Measurements from ENCODE around the gene HS2ST1.
"Not testable (repeated sequence)": the region's sequence is repeated elsewhere in the genome, so short reads cannot be mapped to it uniquely, and the experiment has no call there.

The HS2ST1 gene

DNA sequence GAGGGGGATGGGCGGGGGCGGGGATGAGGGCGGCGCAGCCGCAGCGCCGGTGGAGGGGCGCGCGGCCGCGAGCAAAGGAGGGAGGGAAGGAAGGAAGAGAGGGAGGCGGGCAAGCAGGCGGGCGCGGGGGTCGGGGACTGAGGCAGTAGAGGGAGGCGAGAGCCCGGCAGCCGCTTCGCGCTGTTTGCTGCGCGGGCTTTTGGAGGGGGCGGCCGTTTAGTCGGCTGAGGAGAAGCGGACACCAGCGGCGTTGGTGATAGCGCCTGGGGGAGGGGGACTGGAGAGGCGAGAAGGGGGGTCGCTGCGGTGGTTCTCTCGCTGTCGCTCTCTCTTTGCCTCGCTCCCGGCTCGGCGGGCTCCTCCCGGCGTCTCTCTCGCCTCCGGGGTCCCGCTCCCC, at the start of gene HS2ST1:
TSS of gene HS2ST1 (plus strand) at position 35 of the 397 bp plus-strand sequence.
- no peak for DNase-seq

DNA sequence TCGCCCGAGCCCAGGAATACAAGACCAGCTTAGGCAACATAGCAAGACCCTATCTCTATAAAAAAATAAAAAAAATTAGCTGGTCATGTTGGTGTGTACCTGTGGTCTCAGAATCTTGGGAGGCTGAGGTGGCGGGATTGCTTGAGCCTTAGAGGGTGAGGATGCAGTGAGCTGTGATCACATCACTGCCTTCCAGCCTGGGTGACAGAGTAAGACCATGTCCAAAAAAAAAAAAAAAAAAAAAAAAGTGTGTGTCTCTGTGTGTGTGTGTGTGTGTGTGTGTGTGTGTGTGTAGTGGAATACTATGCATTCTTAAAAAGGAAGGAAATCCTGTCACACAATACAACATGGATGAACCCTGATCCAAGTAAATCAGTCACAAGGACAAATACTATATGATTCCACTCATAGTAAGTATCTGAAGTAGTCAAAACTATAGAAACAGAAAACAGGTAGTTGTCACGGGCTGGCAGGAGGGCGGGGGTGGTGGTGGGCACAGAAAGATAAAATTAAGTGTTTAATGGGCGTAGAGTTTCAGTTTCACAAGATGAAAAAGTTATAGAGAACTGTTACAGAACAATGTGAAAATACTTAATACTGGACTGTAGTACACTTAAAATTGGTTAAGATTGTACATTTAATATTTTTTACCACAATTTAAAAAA, 48.3 kb upstream of the HS2ST1 start:
- DNase-seq = no peak

DNA sequence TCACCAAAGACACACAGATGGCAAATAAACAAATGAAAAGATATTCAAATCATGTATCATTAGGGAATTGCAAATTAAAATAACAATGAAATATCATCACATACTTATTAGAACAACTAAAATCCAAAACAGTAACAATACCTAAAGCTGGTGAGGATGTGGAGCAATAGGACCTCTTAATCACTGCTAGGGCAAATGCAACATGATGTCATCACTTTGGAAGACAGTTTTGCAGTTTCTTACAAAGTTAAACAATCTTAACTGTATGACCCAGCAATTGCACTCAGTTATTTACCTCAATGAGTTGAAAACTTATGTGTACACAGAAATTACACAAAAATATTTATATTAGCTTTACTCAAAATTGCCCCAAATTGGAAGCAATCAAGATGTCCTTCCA, 47.8 kb upstream of the HS2ST1 start:
- no peak for DNase-seq

DNA sequence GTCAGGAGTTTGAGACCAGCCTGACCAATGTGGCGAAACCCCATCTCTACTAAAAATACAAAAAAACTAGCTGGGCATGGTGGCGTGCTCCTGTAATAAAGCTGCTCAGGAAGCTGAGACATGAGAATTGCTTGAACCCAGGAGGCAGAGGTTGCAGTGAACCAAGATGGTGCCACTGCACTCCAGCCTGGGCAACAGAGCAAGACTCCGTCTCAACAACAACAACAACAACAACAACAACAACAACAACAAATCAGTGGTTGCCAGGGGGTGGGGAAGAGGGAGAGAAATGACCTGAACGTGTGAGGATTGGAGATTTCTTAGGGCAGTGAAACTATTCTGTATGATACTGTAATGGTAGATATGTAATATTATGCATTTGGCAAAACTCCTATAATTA, 47.2 kb upstream of the HS2ST1 start:
- DNase-seq = not testable (repeated sequence)

DNA sequence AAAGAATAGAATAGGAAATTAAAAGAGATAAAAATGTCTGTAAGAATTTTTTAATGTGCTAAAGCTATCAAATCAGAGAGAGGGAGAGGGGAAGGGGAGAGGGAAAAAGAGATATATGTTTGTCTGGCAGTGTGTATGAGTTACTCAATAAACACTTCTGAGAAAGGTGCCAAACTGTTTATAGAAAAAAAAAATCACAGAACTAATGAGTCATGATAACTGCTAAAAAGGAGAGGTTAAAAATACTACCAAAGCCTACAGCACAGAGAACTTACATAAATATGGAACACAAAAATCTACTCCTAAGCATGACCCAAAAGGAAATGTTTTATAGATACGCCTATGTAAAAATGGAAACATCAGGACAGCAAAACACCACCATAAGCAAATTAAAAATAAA, 46.0 kb upstream of the HS2ST1 start:
- no peak for DNase-seq

DNA sequence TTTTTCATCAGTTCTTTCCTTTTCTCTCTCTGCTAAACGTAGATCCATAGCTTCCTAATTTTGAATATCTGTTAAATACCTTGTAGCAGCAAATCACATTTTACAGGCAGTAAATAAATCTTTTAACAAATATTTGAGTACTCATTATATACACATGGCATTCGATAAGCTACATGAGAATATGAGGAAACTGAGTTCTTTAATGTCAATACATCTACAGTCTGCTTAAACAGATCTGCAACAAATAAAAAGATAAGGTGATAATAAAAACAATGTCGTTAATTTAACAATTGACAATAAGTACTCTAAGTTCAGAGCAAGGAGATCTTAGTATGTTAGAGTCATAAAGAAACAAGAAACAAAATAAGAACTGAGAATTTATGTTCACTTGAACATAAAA, 43.4 kb upstream of the HS2ST1 start:
- no peak for DNase-seq

DNA sequence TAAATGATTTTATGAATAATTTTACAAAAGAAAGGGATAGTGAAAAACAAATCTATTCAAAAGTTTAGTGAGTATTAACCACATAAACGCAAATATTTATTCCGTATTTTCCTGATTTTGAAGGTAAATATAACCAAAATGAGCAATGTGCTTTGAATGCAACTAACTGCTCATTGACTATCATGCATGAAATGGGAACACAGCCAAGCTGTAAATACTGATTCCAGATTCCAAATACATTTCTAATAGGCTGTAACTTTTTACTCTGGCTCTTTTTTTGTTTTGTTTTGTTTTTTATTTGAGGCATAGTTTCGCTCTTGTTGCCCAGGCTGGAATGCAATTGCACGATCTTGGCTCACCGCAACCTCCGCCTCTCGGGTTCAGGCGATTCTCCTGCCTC, 42.3 kb upstream of the HS2ST1 start:
- no peak for DNase-seq

DNA sequence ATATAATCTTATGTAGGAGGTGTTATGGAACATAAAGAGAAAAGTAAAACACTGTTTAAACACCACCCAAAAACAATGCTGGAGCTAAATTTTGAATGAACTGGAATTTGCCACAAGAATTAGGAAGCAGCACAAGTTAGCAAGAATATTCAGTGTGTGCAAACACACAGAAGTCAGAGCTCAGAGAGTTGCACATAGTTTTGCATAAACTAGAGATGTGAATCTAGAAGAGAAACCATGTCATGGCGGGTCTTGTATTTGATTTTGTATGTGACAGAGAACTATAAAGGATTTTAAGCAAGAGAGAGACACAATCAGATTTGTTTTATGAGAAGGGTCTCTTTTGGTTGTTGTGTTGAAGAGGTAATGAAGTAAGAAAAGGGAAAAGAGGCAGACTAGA, 38.7 kb upstream of the HS2ST1 start:
- no peak for DNase-seq

DNA sequence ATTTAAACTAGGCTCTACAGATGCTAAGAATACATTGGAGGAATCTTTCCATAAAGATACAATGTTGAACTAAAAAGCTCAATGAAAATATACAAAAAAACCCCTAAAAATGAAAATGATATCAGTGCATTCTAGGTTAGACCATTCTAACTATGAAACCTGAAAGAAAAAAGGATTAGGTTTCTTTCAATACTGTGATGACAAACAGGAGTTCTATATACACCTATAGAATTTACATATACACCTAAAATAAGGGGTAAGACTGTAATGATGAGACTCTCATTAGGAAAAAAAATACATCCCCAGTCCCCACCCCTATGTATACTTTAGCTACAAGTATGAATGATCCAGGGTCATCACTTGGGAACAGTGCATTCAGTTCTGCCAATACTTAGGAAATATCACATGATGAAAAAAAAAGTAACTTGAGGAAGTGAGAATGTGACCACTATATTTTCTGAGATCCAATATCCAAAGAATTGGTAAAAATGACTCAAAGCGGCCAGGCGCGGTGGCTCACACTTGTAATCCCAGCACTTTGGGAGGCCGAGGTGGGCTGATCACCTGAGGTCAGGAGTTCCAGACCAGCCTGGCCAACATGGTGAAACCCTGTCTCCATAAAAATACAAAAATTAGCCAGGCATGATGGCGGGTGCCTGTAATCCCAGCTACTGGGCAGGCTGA, 26.8 kb upstream of the HS2ST1 start:
- DNase-seq = no peak

DNA sequence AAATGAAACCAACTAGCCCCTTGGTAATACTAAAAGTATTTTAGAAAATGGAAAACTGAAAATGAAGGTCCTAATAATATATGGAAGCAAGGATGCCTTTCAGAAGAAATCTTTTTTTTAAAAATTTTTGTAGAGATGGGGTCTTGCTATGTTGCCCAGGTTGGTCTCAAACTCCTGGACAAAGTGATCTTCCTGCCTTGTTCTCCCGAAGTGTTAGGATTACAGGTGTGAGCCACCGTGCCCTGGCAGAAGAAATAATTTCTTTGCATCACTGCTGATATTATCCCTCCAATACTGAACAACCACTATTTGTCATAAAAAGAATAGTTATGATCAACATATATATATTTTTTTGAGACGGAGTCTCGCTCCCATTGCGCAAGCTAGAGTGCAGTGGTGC, 26.1 kb upstream of the HS2ST1 start:
- DNase-seq = no peak

DNA sequence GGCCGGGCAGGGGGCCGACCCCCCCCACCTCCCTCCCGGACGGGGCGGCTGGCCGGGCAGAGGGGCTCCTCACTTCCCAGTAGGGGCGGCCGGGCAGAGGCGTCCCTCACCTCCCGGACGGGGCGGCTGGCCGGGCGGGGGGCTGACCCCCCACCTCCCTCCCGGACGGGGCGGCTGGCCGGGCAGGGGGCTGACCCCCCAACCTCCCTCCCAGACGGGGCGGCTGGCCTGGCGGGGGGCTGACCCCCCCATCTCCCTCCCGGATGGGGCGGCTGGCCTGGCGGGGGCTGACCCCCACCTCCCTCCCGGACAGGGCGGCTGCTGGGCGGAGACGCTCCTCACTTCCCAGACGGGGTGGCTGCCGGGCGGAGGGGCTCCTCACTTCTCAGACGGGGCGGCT, 15.0 kb upstream of the HS2ST1 start:
- not testable (repeated sequence) for DNase-seq

DNA sequence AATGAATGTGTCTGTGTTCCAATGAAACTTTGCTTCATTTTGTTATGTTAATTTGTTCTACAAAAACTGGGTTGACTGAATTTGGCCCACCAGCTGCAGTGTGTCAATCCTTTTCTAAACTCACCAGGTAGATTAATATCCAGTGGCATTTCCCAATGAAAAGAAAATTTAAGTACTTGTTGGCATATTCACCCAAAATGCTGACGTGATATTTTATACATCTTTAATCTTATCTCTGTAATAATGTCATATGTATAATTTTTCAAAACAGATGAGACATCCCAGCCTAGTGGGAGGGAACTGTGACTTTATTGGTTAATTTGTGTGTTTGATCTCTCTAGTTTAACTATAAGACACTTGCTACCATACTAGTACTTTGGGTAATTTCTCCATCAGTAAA, 8.6 kb upstream of the HS2ST1 start:
- no peak for DNase-seq

DNA sequence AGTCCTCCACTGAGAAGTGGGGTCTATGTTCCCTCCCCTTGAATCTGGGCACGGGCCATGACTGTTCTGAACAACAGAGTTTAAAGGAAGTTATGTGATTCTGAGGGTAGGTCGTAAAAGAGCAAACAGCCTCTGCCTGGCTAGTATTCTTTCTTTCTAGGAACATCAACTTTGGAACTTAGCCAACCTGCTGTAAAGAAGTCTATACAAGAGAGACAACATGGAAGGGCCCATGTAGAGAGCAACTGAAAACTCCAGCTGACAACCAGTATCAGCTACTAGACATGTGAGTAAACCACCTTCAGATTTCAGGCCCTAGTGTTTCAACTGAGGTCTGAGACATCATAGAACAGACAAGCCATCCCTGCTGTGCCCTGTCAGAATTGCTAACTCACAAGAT, 8.0 kb upstream of the HS2ST1 start:
- no peak for DNase-seq

DNA sequence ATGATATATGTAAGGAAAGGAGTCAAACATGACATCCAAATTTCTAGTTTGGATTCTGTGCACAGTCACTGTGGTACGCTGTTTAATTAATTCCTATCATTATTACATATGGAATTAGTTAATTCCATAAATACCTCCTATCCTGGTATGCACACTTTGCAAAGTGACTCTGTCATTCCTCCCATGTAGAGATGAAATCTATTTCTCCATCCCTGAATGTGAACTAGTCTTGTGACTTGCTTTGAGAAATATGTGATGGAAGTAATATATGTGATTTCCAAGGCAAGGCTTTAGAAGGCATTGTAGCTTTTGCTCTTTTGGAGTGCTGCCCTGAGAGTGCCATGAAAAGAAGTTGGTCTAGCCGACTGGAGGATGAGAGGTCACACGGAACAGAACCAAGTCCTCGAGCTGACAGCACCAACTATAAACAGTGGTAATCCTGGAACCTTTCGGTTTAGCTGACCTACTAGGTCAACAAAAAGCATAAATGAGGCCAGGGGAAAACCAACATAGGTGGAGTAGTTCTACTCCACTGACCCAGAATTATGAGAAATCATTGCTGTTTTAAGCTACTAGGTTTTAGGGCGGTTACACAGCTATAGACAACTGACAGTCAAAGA, 2.0 kb upstream of the HS2ST1 start:
- no peak for DNase-seq

DNA sequence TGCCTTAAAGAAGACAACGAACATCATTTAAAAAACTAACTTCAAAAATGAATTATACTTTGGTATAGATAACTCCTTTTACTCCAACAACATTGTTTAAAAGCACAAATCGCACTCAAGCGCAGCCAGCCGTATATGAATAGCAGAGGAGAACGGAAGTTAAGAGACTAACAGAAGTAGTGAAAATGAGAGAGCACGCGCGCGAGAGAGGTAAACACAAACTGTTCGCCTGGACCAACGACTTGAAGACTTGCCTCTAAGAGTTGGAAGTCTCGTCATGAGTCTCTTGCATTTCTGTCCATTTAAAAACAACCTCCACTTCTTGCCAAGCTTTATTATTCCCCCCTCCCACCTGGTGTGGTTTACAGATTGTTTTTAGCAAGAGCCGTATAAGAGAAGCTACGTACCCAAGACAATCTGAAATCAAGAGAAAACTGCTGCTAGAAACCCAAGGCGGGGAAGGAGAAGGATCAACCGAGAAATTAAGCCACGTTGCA, 988 bp upstream of the HS2ST1 start:
- DNase-seq = peak; percentile 28

DNA sequence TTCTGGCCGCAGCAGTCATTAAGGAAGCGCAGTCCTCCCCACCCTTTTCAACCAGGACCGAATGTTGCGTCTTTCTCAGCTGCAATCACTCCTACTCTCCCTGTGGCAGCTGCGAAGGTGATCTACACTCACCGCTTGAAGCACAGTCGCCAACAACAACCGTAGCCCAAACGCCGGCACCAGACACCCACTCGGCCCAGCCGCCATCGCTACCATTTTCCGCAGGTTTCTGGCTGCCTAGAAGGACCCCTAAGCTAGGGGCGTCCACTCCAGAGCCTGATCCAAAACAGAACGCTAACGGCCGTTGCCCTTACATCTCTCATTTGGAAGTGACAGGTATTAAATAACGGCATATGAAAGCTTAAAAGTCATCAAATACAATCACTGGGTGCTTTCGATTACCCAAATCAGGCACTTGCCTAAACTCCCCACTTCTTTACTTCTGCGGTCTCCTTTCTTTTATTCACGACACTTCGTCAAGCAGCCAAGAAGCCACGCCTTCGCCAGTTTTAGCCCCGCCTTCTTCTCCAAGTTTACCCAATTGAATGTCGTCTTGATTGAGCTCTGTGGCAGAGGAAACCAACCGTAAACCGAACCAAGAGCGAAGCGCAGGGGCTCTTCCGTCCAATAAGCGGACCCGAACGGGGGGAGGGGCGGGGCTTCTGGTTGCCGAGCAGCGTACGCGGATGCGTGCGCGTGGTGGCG, 387 bp upstream of the HS2ST1 start, which contains the start of gene SELENOF:
TSS of gene SELENOF (minus strand) at position 231 of the 705 bp plus-strand sequence. CDS start at position 216, 15 bp downstream.
- DNase-seq = peak; percentile 100

DNA sequence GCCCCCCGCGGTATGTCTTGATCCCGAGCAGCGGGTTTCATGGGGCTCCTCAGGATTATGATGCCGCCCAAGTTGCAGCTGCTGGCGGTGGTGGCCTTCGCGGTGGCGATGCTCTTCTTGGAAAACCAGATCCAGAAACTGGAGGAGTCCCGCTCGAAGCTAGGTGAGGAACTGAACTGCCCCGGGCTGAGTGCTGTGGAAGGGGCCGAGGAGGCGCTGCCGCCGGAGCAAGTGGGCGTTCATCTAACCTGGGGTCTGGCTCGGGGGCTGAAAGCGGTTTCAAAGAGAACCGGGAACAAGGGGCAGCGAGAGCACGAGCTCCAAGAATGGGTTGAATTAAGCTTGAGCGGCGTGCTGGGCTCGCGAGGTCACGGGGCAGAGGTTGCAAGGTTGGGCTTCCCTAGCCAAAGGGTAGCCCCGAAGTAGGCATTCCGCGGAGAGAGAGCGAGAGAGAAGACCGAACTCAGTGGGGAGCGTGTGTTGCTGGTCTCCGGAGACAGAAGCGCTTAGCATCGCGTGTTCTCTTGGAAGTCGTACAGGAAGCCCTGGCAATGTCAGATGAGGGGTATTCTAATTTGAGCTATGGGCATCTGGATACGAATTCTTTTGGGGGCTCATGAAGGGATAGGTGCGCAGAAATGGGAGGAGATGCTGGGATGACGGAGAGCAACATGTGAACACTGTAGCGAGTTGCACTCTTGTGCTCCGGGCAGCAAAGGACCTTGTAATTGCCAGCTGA, 732 bp downstream of the HS2ST1 start:
- DNase-seq = peak; percentile 29

DNA sequence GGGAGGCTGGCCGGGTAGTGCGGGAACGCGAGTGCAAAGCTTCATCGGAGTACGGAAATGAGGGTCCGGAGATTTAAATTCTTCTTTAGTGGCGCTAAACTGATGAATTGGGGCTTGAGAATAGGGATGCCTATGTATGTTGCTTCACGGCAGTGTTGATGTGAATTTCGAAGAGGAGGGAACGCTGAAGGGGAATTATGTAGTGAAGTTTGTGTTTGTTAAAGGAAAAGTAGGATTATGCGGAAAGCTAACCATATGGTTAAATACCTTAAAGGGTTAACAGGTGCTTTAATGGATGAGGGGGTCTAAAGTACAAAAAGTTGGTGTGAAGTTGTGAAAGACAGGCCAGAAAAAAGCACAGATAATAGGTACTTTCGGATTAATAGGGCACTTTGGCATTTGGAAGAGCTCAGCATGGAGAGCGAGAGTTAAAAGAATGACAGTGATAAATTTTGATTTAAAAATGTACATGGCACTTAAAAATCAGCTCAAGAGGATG, 1.4 kb downstream of the HS2ST1 start:
- no peak for DNase-seq

DNA sequence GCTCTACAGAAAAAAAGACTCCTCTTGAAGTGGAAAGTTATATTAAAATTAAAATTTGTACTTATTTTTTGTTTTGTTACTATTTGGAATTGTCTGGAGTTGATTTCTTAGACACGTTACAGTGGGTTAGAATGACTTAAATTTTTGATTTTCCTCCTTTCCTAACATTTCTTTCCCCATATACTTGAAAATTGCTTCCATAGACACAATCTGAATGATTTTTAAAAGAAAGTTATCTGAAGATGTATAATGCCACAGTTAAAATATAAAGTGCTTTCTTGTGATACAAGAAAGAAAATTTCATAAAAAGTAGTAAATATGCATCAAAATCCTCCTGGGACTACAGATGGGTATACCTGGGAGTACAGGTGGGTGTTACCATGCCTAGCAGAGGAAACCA, 2.3 kb downstream of the HS2ST1 start:
- no peak for DNase-seq

DNA sequence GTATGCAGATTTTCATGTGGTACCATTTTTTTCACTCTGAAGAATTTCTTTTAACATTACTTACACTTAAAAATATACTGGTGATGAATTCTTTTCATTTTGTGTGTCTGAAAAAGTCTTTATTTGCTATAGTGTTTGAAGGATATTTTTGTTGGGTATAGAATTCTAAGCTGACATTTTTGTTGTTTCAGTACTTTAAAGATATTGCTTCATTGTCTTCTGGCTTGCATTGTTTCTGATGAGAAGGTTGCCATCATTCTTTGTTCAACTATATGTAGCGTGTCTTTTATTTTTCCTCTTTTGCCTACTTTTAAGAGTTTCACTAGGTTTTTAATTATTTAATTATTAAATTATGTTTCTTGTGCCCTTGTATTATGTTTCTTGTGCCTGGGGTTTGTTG, 8.0 kb downstream of the HS2ST1 start:
- DNase-seq = no peak

DNA sequence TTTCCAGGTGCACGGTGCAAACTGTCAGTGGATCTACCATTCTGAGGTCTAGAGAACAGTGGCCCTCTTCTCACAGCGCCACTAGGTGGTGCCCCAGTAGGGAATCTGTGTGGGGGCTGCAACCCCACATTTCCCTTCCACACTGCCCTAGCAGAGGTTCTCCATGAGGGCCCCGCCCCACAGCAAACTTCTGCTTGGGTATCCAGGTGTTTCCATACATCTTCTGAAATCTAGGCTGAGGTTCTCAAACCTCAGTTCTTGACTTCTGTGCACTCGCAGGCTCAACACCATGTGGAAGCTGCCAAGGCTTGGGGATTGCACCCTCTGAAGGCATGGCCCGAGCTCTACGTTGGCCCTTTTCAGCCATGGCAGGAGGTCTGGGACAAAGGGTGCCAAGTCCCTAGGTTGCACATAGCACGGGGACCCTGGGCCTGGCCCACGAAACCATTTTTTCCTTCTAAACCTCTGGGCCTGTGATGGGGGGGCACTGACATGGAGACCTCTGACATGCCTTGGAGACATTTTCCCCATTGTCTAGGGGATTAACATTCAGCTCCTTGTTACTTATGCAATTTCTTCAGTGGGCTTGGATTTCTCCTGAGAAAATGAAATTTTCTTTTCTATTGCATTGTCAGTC, 10.0 kb downstream of the HS2ST1 start:
- DNase-seq = no peak

DNA sequence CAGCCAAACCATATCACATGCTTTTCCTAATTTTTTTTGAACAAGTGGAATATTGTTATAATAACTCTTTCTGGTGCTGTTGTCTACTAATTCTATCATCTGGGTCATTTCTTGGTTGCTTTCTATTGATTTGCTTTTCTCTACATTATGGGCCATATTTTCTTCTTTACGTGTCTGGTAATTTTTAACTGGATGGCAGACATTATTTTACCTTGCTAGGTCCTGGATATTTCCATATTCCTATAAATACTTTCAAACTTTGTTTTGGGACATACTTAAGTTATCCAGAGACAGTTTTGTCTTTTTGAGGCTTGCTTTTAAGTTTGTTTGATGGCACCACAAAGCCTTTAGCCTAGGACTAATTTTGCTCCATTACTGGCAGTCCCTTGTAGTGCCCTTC, 11.3 kb downstream of the HS2ST1 start:
- DNase-seq = no peak
